Measurements from ENCODE around the gene MRPS18A. TPM values are rescaled to one million over a fixed set of nuclear protein-coding genes. Genes with fewer than 3 reads are reported as not detected.
A peak's percentile ranks its signal among the peaks of the same experiment; 100 is the strongest.

Gene MRPS18A
- total and polyA plus RNA-seq, 2 experiments from 2014 or later, result 58.6 to 62.7 TPM

DNA sequence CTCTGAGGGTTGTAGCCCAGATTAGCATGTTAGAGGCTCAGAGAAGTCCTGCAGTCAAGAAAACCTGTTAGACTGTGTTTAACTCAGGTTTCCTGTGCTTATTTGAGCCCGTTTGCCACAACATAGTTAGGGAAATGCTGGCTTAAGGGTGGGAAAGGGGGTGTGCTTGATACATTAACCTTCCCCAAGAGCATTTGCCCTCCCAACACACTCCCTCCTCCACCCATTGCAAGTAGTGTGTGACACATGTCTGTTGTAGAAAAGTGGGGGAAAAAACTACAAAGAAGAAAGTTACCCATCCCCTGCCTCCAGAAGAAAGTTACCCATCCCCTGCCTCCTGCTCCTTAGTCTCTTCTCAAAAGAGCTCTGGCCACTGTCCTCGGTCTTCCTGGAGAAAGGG lies 36.8 kb upstream of the MRPS18A start:
- Histone ChIP-seq H3K4me2 (no peak overlapping the region), H2AFZ (peak overlapping the region; percentile 52; the same call in 1 of the 2 replicates)
- no peaks in the 10 kb centered on the region for H3K27me3 Mint-ChIP-seq (ENCODE audit: insufficient read depth, low read depth, poor library complexity)

More for the DNA sequence above, 36.8 kb upstream of the MRPS18A start:
- TF ChIP-seq, protein P1, sequence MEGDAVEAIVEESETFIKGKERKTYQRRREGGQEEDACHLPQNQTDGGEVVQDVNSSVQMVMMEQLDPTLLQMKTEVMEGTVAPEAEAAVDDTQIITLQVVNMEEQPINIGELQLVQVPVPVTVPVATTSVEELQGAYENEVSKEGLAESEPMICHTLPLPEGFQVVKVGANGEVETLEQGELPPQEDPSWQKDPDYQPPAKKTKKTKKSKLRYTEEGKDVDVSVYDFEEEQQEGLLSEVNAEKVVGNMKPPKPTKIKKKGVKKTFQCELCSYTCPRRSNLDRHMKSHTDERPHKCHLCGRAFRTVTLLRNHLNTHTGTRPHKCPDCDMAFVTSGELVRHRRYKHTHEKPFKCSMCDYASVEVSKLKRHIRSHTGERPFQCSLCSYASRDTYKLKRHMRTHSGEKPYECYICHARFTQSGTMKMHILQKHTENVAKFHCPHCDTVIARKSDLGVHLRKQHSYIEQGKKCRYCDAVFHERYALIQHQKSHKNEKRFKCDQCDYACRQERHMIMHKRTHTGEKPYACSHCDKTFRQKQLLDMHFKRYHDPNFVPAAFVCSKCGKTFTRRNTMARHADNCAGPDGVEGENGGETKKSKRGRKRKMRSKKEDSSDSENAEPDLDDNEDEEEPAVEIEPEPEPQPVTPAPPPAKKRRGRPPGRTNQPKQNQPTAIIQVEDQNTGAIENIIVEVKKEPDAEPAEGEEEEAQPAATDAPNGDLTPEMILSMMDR (conservative IDR thresholded peaks at IDR 0.05; ENCODE audit: low read depth in 2 of 2), result no peak
- TF ChIP-seq EZH2 (IDR thresholded peaks at IDR 0.05; ENCODE audit: low read depth, unreplicated experiment) (no peak), JUNB (IDR thresholded peaks at IDR 0.05; ENCODE audit: unreplicated experiment) (no peak), ZNF331 (CRISPR knock-in tag; IDR thresholded peaks at IDR 0.05; ENCODE audit: low read depth) (no peak), CREB1 (CRISPR knock-in tag; IDR thresholded peaks at IDR 0.05; ENCODE audit: low read depth) (no peak), REST (IDR thresholded peaks at IDR 0.05; ENCODE audit: unreplicated experiment) (no peak), EZH2phosphoT487 (IDR thresholded peaks at IDR 0.05; ENCODE audit: unreplicated experiment) (no peak)
- TF ChIP-seq, protein P2, sequence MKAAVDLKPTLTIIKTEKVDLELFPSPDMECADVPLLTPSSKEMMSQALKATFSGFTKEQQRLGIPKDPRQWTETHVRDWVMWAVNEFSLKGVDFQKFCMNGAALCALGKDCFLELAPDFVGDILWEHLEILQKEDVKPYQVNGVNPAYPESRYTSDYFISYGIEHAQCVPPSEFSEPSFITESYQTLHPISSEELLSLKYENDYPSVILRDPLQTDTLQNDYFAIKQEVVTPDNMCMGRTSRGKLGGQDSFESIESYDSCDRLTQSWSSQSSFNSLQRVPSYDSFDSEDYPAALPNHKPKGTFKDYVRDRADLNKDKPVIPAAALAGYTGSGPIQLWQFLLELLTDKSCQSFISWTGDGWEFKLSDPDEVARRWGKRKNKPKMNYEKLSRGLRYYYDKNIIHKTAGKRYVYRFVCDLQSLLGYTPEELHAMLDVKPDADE (IDR thresholded peaks at IDR 0.05), result no peak
- H3K4me3 ChIP-seq, result no peak overlapping the region
- H4K20me1 ChIP-seq (replicated peaks; ENCODE audit: insufficient read depth), result no peaks in the 10 kb centered on the region
- no peaks in the 10 kb centered on the region for H3K27me3 ChIP-seq (ENCODE audit: insufficient read depth)
- DNase-seq (ENCODE audit: low spot score), result no peak
- Mint-ChIP-seq H3K4me1 (peaks cover 8% of the 10 kb centered on the region), H3K4me3 (no peak overlapping the region), H3K27ac (no peak overlapping the region), H3K36me3 (ENCODE audit: low read depth) (no peaks in the 10 kb centered on the region), H3K9me3 (no peaks in the 10 kb centered on the region)
- no peaks in the 10 kb centered on the region for H3K9me2 ChIP-seq (ENCODE audit: insufficient read depth)
- no peaks in the 10 kb centered on the region for H3K79me2 ChIP-seq (replicated peaks; ENCODE audit: insufficient read depth)
- no peak overlapping the region for H3K27ac ChIP-seq (ENCODE audit: low read depth)
- no peaks in the 10 kb centered on the region for H3K36me3 ChIP-seq (ENCODE audit: insufficient read depth)
- ATAC-seq, result no peak
- H3K4me1 ChIP-seq (ENCODE audit: insufficient read depth), result peaks cover 5% of the 10 kb centered on the region; the same call in 1 of the 2 replicates
- no peaks in the 10 kb centered on the region for H3F3A ChIP-seq (replicated peaks; ENCODE audit: low read depth)

All from GM23338 (cell line).